Motor neuron (in vitro differentiated cells): ENCODE results near the gene GPS1. TPM values are rescaled to one million over a fixed set of nuclear protein-coding genes. Genes with fewer than 3 reads are reported as not detected.
A peak's percentile ranks its signal among the peaks of the same experiment; 100 is the strongest.

Experiments
- ATAC-seq, 8 experiments: fragments of 200-7000 bp; cut with Tn5 transposase; replicated peaks in 6 of 8; 2 replicates each; pipeline ENCODE4 v1.8.0; 2021; ENCODE audit warnings: mild to moderate bottlenecking in 8 of 8, moderate library complexity in 8 of 8
- H3K27ac ChIP-seq, 2 donors: fragments of 250-450 bp; sonication (Bioruptor Pico); 2 replicates each; pipeline ENCODE4 v1.9.0; 2021; ENCODE audit warnings: antibody characterized with exemption in 2 of 2, mild to moderate bottlenecking in 2 of 2, moderate library complexity in 1 of 2
- H3K4me1 ChIP-seq, 2 donors: fragments of 250-450 bp; sonication (Bioruptor Pico); replicated peaks in 1 of 2; 2 replicates each; pipeline ENCODE4 v1.6.1; 2021; ENCODE audit warnings: antibody characterized with exemption in 2 of 2, mild to moderate bottlenecking in 2 of 2, moderate library complexity in 1 of 2
- H3K4me3 ChIP-seq, 5 donors: fragments of 250-450 bp; sonication (Bioruptor Pico); 2 replicates each; pipeline ENCODE4 v1.9.0; 2021; ENCODE audit warnings: antibody characterized with exemption in 5 of 5, mild to moderate bottlenecking in 5 of 5, moderate library complexity in 4 of 5
- WGBS, 10 experiments: fragments of 450-650 bp; shearing (Covaris generic); methylation state at CpG; one replicate each; pipeline ENCODE4 v1.0.0; 2022; 5-methylcytosine and 5-hydroxymethylcytosine counted together
- in situ Hi-C, 9 experiments: fragments of 400-800 bp; cut with MboI; loops; one replicate each; pipeline ENCODE4 v1.15.0; 2021; ENCODE audit warnings: low sequenced_read_pairs in 9 of 9, low pct_unique_long_range_greater_than_20kb in 2 of 9; ENCODE audit not compliant: unreplicated experiment in 9 of 9
- total RNA-seq, 8 experiments: library from RNA; unstranded; fragments of 300-600 nt; gene quantifications; 2 replicates each; pipeline versions ENCODE4 v1.2.3 to v1.2.4, GENCODE V29; 2022

The GPS1 gene
- total RNA-seq: 10 to 100 TPM; 54.6 to 97.9 (median 78.2) TPM

GRCh38 chr17:82051776-82052637 is at the start of gene GPS1, which contains the start of gene RFNG:
Gene GPS1, plus strand, starts transcription at chr17:82051898. Its CDS starts 34 bp downstream, at chr17:82051932.
Gene RFNG, minus strand, starts transcription at chr17:82051811. Its CDS starts 45 bp downstream, at chr17:82051766.
- in situ Hi-C loops: no loop called here
- H3K27ac ChIP-seq: peak within 1 kb of the TSS; percentile 69 to 86
- ATAC-seq: peak; percentile 76 to 90 (median 81)
- H3K4me3 ChIP-seq: peak within 1 kb of the TSS; percentile 75 to 100 (median 96)
- 0 to 7% (median 2%) methylated on average over 3 to 9 of the region's 94 CpGs; no CpG with 5 or more reads in 7 of the 10 experiments for whole genome bisulfite sequencing, 10 experiments
- peaks cover 7 to 12% of the 10 kb centered on the region in 2 donors for H3K4me1 ChIP-seq

- peak overlapping the region in 1 of 2 donors; percentile 37 for H3K27ac ChIP-seq
- in situ Hi-C loops: no loop called here
- ATAC-seq: peak; percentile 78 to 96 (median 87)
- peaks cover 0 to 22% of the 10 kb centered on the region in 2 donors for H3K4me1 ChIP-seq
- H3K4me3 ChIP-seq: no peak overlapping the region
- WGBS, 10 experiments: 10 to 79% (median 60%) methylated on average over 2 to 32 of the region's 53 CpGs; no CpG with 5 or more reads in 5 of the 10 experiments
Observed at GRCh38 chr17:82003411-82004381, 48.0 kb upstream of the GPS1 start.

GRCh38 chr17:82004517-82005455 is 46.9 kb upstream of the GPS1 start:
- 60 to 100% (median 80%) methylated on average over 1 to 2 of the region's 41 CpGs; no CpG with 5 or more reads in 5 of the 10 experiments for WGBS, 10 experiments
- no peak overlapping the region for H3K27ac ChIP-seq
- ATAC-seq: no peak
- H3K4me1 ChIP-seq: peaks cover 0 to 22% of the 10 kb centered on the region in 2 donors
- in situ Hi-C loops: no loop called here
- no peak overlapping the region for H3K4me3 ChIP-seq

GRCh38 chr17:82005701-82006348 is 45.9 kb upstream of the GPS1 start:
- peaks cover 0 to 22% of the 10 kb centered on the region in 2 donors for H3K4me1 ChIP-seq

GRCh38 chr17:82006468-82007227 is 45.0 kb upstream of the GPS1 start:
- peaks cover 0 to 22% of the 10 kb centered on the region in 2 donors for H3K4me1 ChIP-seq
- no peak overlapping the region for H3K4me3 ChIP-seq
- 85 to 100% (median 93%) methylated on average over 1 to 3 of the region's 24 CpGs; no CpG with 5 or more reads in 6 of the 10 experiments for WGBS, 10 experiments
- ATAC-seq: peak in 2 of 8 experiments; percentile 3 to 12
- in situ Hi-C loops: no loop called here
- H3K27ac ChIP-seq: no peak overlapping the region

More at GRCh38 chr17:82005701-82006348, 45.9 kb upstream of the GPS1 start:
- Histone ChIP-seq H3K4me3 (no peak overlapping the region), H3K27ac (no peak overlapping the region)
- ATAC-seq: no peak
- 73 to 100% (median 86%) methylated on average over 1 to 10 of the region's 30 CpGs; no CpG with 5 or more reads in 4 of the 10 experiments for WGBS, 10 experiments
- in situ Hi-C loops: no loop called here

GRCh38 chr17:82007228-82007494 is 44.5 kb upstream of the GPS1 start:
- ATAC-seq: no peak
- Histone ChIP-seq H3K27ac (no peak overlapping the region), H3K4me3 (no peak overlapping the region), H3K4me1 (peaks cover 2 to 25% of the 10 kb centered on the region in 2 donors)
- WGBS, 10 experiments: 86 to 100% (median 90%) methylated on average over 1 to 2 of the region's 6 CpGs; no CpG with 5 or more reads in 7 of the 10 experiments
- in situ Hi-C loops: no loop called here

GRCh38 chr17:82007495-82008257 is 44.0 kb upstream of the GPS1 start:
- peaks cover 7 to 30% of the 10 kb centered on the region in 2 donors for H3K4me1 ChIP-seq
- in situ Hi-C loops: no loop called here
- no peak overlapping the region for H3K27ac ChIP-seq
- no peak overlapping the region for H3K4me3 ChIP-seq
- WGBS, 10 experiments: 93 to 100% methylated on average over 3 to 4 of the region's 30 CpGs; no CpG with 5 or more reads in 8 of the 10 experiments
- ATAC-seq: no peak

GRCh38 chr17:82008258-82008940 is 43.3 kb upstream of the GPS1 start:
- ATAC-seq: no peak
- Histone ChIP-seq H3K4me3 (no peak overlapping the region), H3K4me1 (peaks cover 13 to 35% of the 10 kb centered on the region in 2 donors), H3K27ac (no peak overlapping the region)
- in situ Hi-C loops: no loop called here
- WGBS, 10 experiments: 80 to 100% (median 90%) methylated on average over 3 to 8 of the region's 26 CpGs; no CpG with 5 or more reads in 7 of the 10 experiments

- in situ Hi-C loops: no loop called here
- ATAC-seq: no peak
- Histone ChIP-seq H3K27ac (no peak overlapping the region), H3K4me1 (peaks cover 13 to 30% of the 10 kb centered on the region in 2 donors), H3K4me3 (no peak overlapping the region)
- 90 to 100% (median 100%) methylated on average over 1 to 4 of the region's 28 CpGs; no CpG with 5 or more reads in 7 of the 10 experiments for WGBS, 10 experiments
Observed at GRCh38 chr17:82008941-82009405, 42.7 kb upstream of the GPS1 start.

GRCh38 chr17:82009413-82009812 is 42.3 kb upstream of the GPS1 start:
- WGBS, 10 experiments: 96 to 100% methylated on average over 2 to 4 of the region's 15 CpGs; no CpG with 5 or more reads in 8 of the 10 experiments
- Histone ChIP-seq H3K4me3 (no peak overlapping the region), H3K27ac (no peak overlapping the region), H3K4me1 (peaks cover 13 to 26% of the 10 kb centered on the region in 2 donors)
- in situ Hi-C loops: no loop called here
- ATAC-seq: no peak
